OCI-LY1 (cell line): ENCODE measurements around the gene DMKN.

Experiments
- EZH2 ChIP-seq: fragments of 200-600 bp; sonication (generic), shearing (Covaris generic); IDR thresholded peaks from 2 replicates; pipeline ENCODE4 v1.8.0; 2017; ENCODE audit warnings: borderline replicate concordance, mixed run types, mild to moderate bottlenecking, antibody characterized with exemption, low read length, moderate library complexity, mixed read lengths
- TF ChIP-seq, protein P1 (sequence below): fragments of 200-600 bp; sonication (generic), shearing (Covaris generic); IDR thresholded peaks from 2 replicates; pipeline ENCODE4 v1.5.1; 2017; ENCODE audit warnings: mild to moderate bottlenecking, antibody characterized with exemption, low read length, moderate library complexity, mixed read lengths

DNA sequence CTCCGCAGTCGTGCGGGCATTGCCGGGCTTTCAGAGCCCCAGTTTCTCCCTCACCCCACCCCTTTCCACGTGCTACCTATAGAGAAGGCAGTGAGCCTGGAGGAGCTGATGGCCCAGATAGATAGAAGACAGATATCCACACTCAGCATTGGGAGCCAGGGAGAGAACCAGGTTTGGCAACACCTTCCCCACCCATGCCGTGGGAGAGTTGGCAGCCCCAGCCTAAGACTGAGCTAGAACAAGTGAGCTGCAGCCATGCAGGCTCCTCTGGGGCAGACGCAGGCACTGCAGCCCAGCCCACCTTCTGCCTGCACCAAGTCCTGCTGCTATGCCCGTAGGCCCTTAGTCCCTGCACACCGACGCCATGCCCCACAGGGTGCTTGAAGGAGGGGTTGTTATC is 12.8 kb downstream of the DMKN start:
- TF ChIP-seq, protein P1, sequence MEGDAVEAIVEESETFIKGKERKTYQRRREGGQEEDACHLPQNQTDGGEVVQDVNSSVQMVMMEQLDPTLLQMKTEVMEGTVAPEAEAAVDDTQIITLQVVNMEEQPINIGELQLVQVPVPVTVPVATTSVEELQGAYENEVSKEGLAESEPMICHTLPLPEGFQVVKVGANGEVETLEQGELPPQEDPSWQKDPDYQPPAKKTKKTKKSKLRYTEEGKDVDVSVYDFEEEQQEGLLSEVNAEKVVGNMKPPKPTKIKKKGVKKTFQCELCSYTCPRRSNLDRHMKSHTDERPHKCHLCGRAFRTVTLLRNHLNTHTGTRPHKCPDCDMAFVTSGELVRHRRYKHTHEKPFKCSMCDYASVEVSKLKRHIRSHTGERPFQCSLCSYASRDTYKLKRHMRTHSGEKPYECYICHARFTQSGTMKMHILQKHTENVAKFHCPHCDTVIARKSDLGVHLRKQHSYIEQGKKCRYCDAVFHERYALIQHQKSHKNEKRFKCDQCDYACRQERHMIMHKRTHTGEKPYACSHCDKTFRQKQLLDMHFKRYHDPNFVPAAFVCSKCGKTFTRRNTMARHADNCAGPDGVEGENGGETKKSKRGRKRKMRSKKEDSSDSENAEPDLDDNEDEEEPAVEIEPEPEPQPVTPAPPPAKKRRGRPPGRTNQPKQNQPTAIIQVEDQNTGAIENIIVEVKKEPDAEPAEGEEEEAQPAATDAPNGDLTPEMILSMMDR = no peak
- no peak for TF ChIP-seq EZH2
